AG10803 (cell line): Measurements from ENCODE around the gene RAB5IF.
"Not testable (repeated sequence)": the region's sequence is repeated elsewhere in the genome, so short reads cannot be mapped to it uniquely, and the experiment has no call there.

Experiments
- DNase-seq: peaks from one replicate; pipeline ENCODE4 v3.0.0; 2010; ENCODE audit warnings: low read depth
- H3K4me3 ChIP-seq: 2 replicates; pipeline ENCODE4 v1.5.1; 2011; ENCODE audit warnings: mild to moderate bottlenecking, low read length, control low read depth
- CTCF ChIP-seq: conservative IDR thresholded peaks from 2 replicates; pipeline ENCODE4 v1.5.1; 2011; ENCODE audit warnings: mild to moderate bottlenecking, low read length, control low read depth, inconsistent platforms

Gene RAB5IF

GRCh38 chr20:36604952-36605398, 604 bp upstream of the RAB5IF start:
- no peak for TF ChIP-seq CTCF
- H3K4me3 ChIP-seq, result peak overlapping the region; percentile 49
- no peak for DNase-seq

- DNase-seq, result peak; percentile 53
- peak overlapping the region; percentile 94 for H3K4me3 ChIP-seq
These were observed 833 bp downstream of the RAB5IF start for GRCh38 chr20:36606158-36607066.

GRCh38 chr20:36607586-36608387, 2.2 kb downstream of the RAB5IF start:
- no peak for TF ChIP-seq CTCF
- no peak for DNase-seq
- H3K4me3 ChIP-seq, result peak overlapping the region; percentile 7

More at GRCh38 chr20:36606158-36607066, 833 bp downstream of the RAB5IF start:
- no peak for TF ChIP-seq CTCF

GRCh38 chr20:36608388-36608728, 2.8 kb downstream of the RAB5IF start:
- not testable (repeated sequence) for DNase-seq, H3K4me3 ChIP-seq

GRCh38 chr20:36611625-36612024, 6.0 kb downstream of the RAB5IF start:
- H3K4me3 ChIP-seq, result no peak overlapping the region
- no peak for TF ChIP-seq CTCF
- no peak for DNase-seq

GRCh38 chr20:36613974-36614373, 8.4 kb downstream of the RAB5IF start:
- DNase-seq, result no peak
- no peak for TF ChIP-seq CTCF
- H3K4me3 ChIP-seq, result no peak overlapping the region

GRCh38 chr20:36614781-36615557, 9.4 kb downstream of the RAB5IF start:
- TF ChIP-seq CTCF, result no peak
- DNase-seq, result no peak
- no peak overlapping the region for H3K4me3 ChIP-seq
